ENCODE measurements around the gene SLC19A1.

SLC19A1 gene

DNA sequence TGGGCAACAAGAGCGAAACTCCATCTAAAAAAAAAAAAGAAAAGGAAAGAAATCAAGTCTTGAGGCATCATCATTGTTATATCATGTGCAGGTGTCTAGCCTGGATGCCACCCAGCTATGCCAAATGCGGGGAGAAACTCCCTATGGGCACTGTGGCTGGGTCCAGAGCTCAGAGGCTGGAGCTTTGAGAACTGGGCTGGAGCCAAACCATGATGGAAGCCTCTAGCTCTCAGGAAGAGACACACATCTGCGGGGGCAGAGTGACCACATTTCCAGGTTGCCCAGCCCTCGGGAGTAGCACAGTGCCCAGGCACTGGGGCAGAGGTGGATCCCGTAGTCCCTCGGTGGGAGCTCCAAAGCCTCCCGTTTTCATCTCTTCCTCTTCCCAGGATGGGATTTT, 78.4 kb downstream of the SLC19A1 start:
- DNase-seq, result no peak

GRCh38 chr21:45461806-45462341, 80.4 kb downstream of the SLC19A1 start:
- DNase-seq, result no peak

GRCh38 chr21:45461369-45461750, 80.9 kb downstream of the SLC19A1 start:
- no peak for DNase-seq

DNA sequence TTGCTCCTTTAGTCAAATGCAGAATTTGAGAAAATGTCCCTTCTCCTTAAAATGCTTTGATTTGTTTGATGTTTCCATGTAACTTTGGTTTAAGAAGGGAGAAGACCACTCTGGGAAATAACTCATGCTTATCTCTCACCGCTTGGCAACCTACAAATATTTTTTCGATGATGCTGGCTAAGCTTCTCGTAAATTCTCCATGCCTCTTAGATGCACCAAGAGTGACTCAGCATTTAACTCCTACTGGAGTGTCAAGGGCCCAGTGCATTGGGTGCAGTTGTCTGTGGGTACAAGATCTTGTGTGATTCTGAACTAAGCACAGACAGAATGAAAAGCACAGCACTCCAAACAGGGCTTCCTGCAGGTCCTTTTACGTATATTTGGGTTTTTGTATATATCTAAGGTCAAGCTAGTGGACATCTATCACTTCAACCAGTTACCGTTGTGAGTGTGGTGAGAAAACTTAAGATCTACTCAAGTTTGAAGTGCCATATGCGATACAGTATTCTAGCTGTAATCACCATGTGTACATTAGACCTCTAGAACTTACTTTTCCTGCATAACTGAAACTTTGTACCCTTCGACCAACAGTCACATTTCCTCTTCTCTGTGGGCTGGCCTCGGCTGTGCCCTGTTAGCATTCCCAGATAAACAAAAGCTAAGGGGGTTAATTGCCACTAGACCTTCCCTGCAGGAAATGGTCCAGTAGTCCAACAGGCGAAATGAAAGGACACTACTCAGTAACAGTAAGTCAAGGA, 81.5 kb downstream of the SLC19A1 start:
- DNase-seq, result no peak

- no peak for DNase-seq
Measured at GRCh38 chr21:45460011-45460565, 82.2 kb downstream of the SLC19A1 start.

- no peak for DNase-seq
Measured at GRCh38 chr21:45459171-45460010, 82.8 kb downstream of the SLC19A1 start.

GRCh38 chr21:45458281-45459170, 83.7 kb downstream of the SLC19A1 start:
- no peak for DNase-seq

- DNase-seq, result no peak
Measured at GRCh38 chr21:45457832-45458172, 84.4 kb downstream of the SLC19A1 start.

GRCh38 chr21:45457161-45457831, 84.9 kb downstream of the SLC19A1 start:
- no peak for DNase-seq

DNA sequence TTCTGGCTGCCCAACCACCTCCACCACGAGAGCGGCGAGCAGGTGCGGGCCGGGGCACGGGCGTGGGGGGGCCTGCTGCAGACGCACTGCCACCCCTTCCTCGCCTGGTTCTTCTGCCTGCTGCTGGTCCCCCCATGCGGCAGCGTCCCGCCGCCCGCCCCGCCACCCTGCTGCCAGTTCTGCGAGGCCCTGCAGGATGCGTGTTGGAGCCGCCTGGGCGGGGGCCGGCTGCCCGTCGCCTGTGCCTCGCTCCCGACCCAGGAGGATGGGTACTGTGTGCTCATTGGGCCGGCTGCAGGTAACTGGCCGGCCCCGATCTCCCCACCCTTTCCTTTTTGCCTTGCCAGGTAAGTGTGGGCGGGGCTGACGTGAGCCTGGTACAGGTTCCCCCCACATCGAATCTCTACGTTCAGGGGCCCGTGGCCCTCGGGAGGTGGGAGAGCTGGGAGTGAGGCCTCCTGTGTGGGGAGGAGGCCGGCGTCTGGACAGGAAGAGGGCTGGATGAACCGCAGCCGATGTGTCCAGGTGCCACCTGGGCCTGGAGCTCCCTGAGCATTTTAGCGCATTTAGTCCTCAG, 85.6 kb downstream of the SLC19A1 start:
- no peak for DNase-seq

- no peak for DNase-seq
Measured at GRCh38 chr21:45455674-45456583, 86.3 kb downstream of the SLC19A1 start.

DNA sequence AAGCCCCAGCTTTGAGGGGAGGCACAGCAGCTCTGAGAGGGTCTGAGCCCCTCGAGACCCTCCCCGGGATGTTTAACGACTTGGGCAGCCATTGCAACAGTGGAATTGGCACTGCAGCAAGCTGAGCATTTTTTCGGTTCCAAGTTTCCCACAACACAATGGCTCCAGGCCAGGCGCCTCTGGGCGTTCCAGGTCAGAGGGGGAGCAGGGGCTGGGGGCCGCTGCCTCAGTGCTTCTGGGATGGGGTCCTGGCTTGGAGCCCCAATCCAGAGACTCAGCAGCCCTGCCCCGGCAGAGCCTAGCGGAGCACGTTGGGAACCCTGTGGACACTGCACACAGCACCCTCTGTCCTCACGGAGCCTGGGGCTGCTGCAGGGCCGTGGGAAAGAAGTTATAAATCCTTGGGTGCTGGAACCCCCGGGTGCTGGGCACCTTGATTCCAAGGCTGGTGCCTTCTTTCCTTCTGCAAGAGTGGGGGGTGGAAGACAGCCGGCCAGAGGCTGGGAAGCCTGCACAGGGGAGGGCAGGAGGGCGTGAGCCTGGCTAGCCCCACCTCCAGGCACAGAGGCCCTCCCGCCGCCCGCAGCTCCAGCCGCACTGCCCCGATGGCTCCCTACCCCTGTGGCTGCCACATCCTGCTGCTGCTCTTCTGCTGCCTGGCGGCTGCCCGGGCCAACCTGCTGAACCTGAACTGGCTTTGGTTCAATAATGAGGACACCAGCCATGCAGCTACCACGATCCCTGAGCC, 87.1 kb downstream of the SLC19A1 start:
- no peak for DNase-seq

DNA sequence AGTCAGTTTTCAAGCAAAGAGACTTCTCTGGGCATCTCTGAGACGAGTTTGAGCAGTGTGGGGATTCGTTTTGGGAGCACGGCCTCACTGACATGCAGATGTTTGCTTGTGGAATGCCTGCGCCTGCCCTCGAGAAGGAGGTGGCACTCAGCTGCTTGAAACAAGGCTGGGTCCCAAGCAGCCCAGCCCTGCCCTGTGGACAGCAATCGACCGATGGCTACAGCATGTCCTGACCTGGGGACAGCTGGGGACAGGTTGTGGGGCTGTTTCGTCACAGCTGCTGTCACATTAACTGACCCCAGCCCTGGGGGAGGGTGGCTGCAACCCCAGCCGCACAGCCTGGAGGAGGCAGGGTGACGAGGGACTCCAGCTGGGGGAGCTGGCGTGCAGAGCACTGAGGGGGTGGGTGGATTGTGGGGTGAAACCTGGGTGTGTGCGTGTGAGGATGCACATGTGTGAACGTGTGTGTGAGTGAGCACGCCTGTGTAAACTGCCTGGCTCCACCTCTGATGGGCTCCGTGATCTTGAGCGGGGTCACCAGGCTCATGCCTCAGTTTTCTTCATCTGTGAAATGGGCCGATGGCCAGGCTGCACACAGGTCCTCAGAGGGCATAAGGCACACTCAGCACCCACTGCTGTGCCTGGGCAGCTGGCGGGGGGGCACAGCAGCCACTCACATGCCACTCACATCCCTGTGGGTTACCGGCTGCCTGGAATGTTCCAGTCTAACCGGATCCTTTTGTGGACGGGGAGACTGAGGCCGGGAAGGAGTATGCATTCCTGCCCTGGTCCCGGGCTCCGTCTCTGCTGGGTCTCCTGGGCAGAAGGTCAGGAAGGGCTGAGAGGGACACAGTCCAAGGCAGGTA, 87.9 kb downstream of the SLC19A1 start:
- DNase-seq, result no peak

DNA sequence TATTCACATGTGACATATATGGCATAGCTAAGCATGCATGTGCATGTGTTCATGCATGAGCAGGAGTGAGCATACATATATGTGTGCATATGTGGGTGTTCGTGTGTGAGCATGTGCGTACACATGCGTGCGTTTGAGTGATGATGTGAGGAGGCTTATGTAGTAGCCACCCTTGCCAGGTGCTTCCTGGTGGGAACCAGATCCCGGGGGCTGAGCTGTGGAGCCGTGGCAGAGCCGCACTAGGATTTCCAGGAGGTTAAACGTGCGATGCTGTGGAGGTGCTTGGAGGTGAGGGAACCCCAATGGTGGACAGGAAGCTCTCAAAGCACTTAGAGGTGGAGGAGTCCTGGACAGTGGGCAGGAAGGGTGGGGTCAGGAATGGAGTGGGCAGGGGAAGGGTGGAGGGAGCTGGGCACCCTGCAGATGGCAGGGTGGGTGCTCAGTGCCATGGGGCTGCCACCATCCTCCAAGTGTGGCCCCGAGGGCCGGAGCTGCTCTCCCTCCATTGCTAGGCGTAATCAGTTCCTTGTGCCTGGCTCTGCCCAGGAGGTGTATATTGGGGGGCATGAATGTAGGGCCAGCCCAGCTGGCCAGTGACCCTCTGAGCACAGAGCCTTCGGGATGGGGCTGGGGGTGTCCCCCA, 88.8 kb downstream of the SLC19A1 start:
- DNase-seq, result no peak

- no peak for DNase-seq
Measured at GRCh38 chr21:45452696-45453307, 89.4 kb downstream of the SLC19A1 start.

DNA sequence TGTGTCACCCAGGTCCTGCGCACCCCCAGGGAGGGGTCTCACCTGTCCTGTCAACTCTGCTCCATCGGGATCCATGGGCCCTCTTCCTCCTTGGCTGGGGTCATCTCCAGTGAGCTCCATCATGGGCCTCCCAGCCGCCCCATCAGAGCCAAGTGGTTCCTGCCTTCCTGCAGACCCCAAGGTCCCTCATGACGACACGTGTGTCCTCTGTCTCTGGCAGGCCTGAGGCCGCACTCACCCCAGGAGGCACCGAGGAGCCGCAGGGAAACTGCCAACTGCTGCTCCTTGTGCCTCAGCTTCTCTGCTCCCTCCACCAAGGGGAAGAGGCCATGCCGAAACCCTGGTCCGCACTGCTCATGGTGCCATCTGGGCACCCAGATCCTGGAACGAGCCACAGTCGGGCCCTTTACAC, 90.5 kb downstream of the SLC19A1 start:
- no peak for DNase-seq

- no peak for DNase-seq
Measured at GRCh38 chr21:45451091-45451740, 91.0 kb downstream of the SLC19A1 start.

Data from inflammatory macrophage (primary cell).